Activated CD4-positive, alpha-beta T cell treated with anti-CD3 and anti-CD28 coated beads, Interleukin-2, amount 10 ng/mL, durations not matched to agents 24 days and 14 days (primary cell): ENCODE measurements around the gene HSD3B2. TPM values are rescaled to one million over a fixed set of nuclear protein-coding genes. Genes with fewer than 3 reads are reported as not detected.
"Not testable (repeated sequence)": the region's sequence is repeated elsewhere in the genome, so short reads cannot be mapped to it uniquely, and the experiment has no call there.

ENCODE experiments used
- DNase-seq: peaks from one replicate; pipeline ENCODE4 v3.0.0; 2022
- H3K27ac Mint-ChIP-seq: one replicate; pipeline ENCODE4 v1.8.0; 2022; ENCODE audit warnings: mild to moderate bottlenecking, mixed read lengths
- H3K27me3 Mint-ChIP-seq: one replicate; pipeline ENCODE4 v1.8.0; 2022; ENCODE audit warnings: mixed read lengths
- H3K36me3 Mint-ChIP-seq: one replicate; pipeline ENCODE4 v1.8.0; 2022; ENCODE audit warnings: low read depth, mild to moderate bottlenecking, mixed read lengths
- H3K4me1 Mint-ChIP-seq: one replicate; pipeline ENCODE4 v1.8.0; 2021; ENCODE audit warnings: mixed read lengths
- H3K4me3 Mint-ChIP-seq: one replicate; pipeline ENCODE4 v1.8.0; 2022; ENCODE audit warnings: mild to moderate bottlenecking, moderate library complexity, mixed read lengths
- H3K9me3 Mint-ChIP-seq: one replicate; pipeline ENCODE4 v1.8.0; 2021; ENCODE audit warnings: mixed read lengths
- intact Hi-C: fragments of 100-400 bp; cut with micrococcal nuclease; formaldehyde crosslinking; loops from one replicate; pipeline ENCODE4 v1.15.1; 2023
- total RNA-seq: library from RNA; stranded (reverse); gene quantifications from 2 replicates; pipeline ENCODE4 v1.2.3, GENCODE V29; 2022

HSD3B2 gene
- total RNA-seq = not detected in 2 replicates

- no peaks in the 10 kb centered on the region for H3K36me3 Mint-ChIP-seq
- H3K4me1 Mint-ChIP-seq = no peaks in the 10 kb centered on the region
- no peaks in the 10 kb centered on the region for H3K9me3 Mint-ChIP-seq
- H3K4me3 Mint-ChIP-seq = no peak within 1 kb of the TSS
- no peak for DNase-seq
- no peak within 1 kb of the TSS for H3K27ac Mint-ChIP-seq
- peaks cover 2% of the 10 kb centered on the region for H3K27me3 Mint-ChIP-seq
- intact Hi-C loops = no loop called here
Observed at GRCh38 chr1:119414950-119415349, at the start of gene HSD3B2. Gene HSD3B2, plus strand, starts transcription at chr1:119415150. Its CDS starts 270 bp downstream, at chr1:119415420.

- DNase-seq = no peak
- H3K9me3 Mint-ChIP-seq = no peaks in the 10 kb centered on the region
- no peaks in the 10 kb centered on the region for H3K4me1 Mint-ChIP-seq
- H3K4me3 Mint-ChIP-seq = no peak overlapping the region
- peaks cover 14% of the 10 kb centered on the region for H3K27me3 Mint-ChIP-seq
- H3K36me3 Mint-ChIP-seq = no peaks in the 10 kb centered on the region
- intact Hi-C loops = loop anchor here (5.0 kb wide), 1 partner anchor 79 kb away; no protein-coding TSS in a partner anchor
- no peak overlapping the region for H3K27ac Mint-ChIP-seq
Observed at GRCh38 chr1:119366424-119366823, 48.5 kb upstream of the HSD3B2 start.

- Mint-ChIP-seq H3K27ac (no peak overlapping the region), H3K9me3 (no peaks in the 10 kb centered on the region), H3K4me3 (no peak overlapping the region), H3K36me3 (no peaks in the 10 kb centered on the region), H3K4me1 (no peaks in the 10 kb centered on the region), H3K27me3 (peaks cover 10% of the 10 kb centered on the region)
- intact Hi-C loops = loop anchor here (5.0 kb wide), 1 partner anchor 80 kb away; no protein-coding TSS in a partner anchor
- no peak for DNase-seq
Observed at GRCh38 chr1:119367432-119368124, 47.4 kb upstream of the HSD3B2 start.

- intact Hi-C loops = loop anchor here (5.0 kb wide), 1 partner anchor 81 kb away; no protein-coding TSS in a partner anchor
- Mint-ChIP-seq H3K9me3 (no peaks in the 10 kb centered on the region), H3K36me3 (no peaks in the 10 kb centered on the region), H3K27me3 (peaks cover 10% of the 10 kb centered on the region), H3K4me3 (no peak within 1 kb of the TSS), H3K4me1 (no peaks in the 10 kb centered on the region), H3K27ac (no peak within 1 kb of the TSS)
- DNase-seq = no peak
Observed at GRCh38 chr1:119368554-119368953, 46.4 kb upstream of the HSD3B2 start, which contains the start of gene HAO2. Gene HAO2, plus strand, starts transcription at chr1:119368785. Its CDS starts 12,301 bp downstream, at chr1:119381086.

GRCh38 chr1:119370748-119371147 is 44.2 kb upstream of the HSD3B2 start:
- Mint-ChIP-seq H3K27me3 (peaks cover 8% of the 10 kb centered on the region), H3K4me1 (peaks cover 4% of the 10 kb centered on the region), H3K9me3 (no peaks in the 10 kb centered on the region), H3K36me3 (no peaks in the 10 kb centered on the region), H3K4me3 (no peak overlapping the region), H3K27ac (no peak overlapping the region)
- DNase-seq = no peak
- intact Hi-C loops = no loop called here

- no peak for DNase-seq
- no peaks in the 10 kb centered on the region for H3K36me3 Mint-ChIP-seq
- H3K9me3 Mint-ChIP-seq = no peaks in the 10 kb centered on the region
- H3K4me3 Mint-ChIP-seq = no peak overlapping the region
- intact Hi-C loops = no loop called here
- no peak overlapping the region for H3K27ac Mint-ChIP-seq
- H3K27me3 Mint-ChIP-seq = peaks cover 8% of the 10 kb centered on the region
- H3K4me1 Mint-ChIP-seq = peaks cover 4% of the 10 kb centered on the region
Observed at GRCh38 chr1:119371815-119372214, 43.1 kb upstream of the HSD3B2 start.

- Mint-ChIP-seq H3K36me3 (no peaks in the 10 kb centered on the region), H3K4me1 (peaks cover 4% of the 10 kb centered on the region), H3K9me3 (no peaks in the 10 kb centered on the region), H3K4me3 (no peak overlapping the region), H3K27ac (no peak overlapping the region), H3K27me3 (peaks cover 8% of the 10 kb centered on the region)
- no peak for DNase-seq
- intact Hi-C loops = no loop called here
Observed at GRCh38 chr1:119372503-119373086, 42.4 kb upstream of the HSD3B2 start.

GRCh38 chr1:119373465-119373864 is 41.5 kb upstream of the HSD3B2 start:
- H3K4me3 Mint-ChIP-seq = no peak overlapping the region
- no peaks in the 10 kb centered on the region for H3K9me3 Mint-ChIP-seq
- peaks cover 4% of the 10 kb centered on the region for H3K4me1 Mint-ChIP-seq
- H3K27me3 Mint-ChIP-seq = peaks cover 4% of the 10 kb centered on the region
- DNase-seq = no peak
- H3K27ac Mint-ChIP-seq = no peak overlapping the region
- H3K36me3 Mint-ChIP-seq = no peaks in the 10 kb centered on the region
- intact Hi-C loops = no loop called here

GRCh38 chr1:119374208-119374874 is 40.6 kb upstream of the HSD3B2 start:
- DNase-seq = no peak
- H3K9me3 Mint-ChIP-seq = no peaks in the 10 kb centered on the region
- no peak overlapping the region for H3K4me3 Mint-ChIP-seq

GRCh38 chr1:119375366-119375765 is 39.6 kb upstream of the HSD3B2 start:
- H3K4me3 Mint-ChIP-seq = no peak overlapping the region
- no peak overlapping the region for H3K27ac Mint-ChIP-seq
- H3K36me3 Mint-ChIP-seq = no peaks in the 10 kb centered on the region
- intact Hi-C loops = no loop called here
- no peaks in the 10 kb centered on the region for H3K9me3 Mint-ChIP-seq
- H3K27me3 Mint-ChIP-seq = peaks cover 2% of the 10 kb centered on the region
- H3K4me1 Mint-ChIP-seq = peaks cover 4% of the 10 kb centered on the region
- DNase-seq = no peak

More at GRCh38 chr1:119374208-119374874, 40.6 kb upstream of the HSD3B2 start:
- H3K4me1 Mint-ChIP-seq = peaks cover 4% of the 10 kb centered on the region
- peaks cover 2% of the 10 kb centered on the region for H3K27me3 Mint-ChIP-seq
- intact Hi-C loops = no loop called here
- no peaks in the 10 kb centered on the region for H3K36me3 Mint-ChIP-seq
- H3K27ac Mint-ChIP-seq = no peak overlapping the region

GRCh38 chr1:119376594-119376993 is 38.4 kb upstream of the HSD3B2 start:
- no peak overlapping the region for H3K27ac Mint-ChIP-seq
- no peaks in the 10 kb centered on the region for H3K36me3 Mint-ChIP-seq
- H3K9me3 Mint-ChIP-seq = no peaks in the 10 kb centered on the region
- intact Hi-C loops = no loop called here
- H3K4me1 Mint-ChIP-seq = peaks cover 4% of the 10 kb centered on the region
- H3K4me3 Mint-ChIP-seq = no peak overlapping the region
- no peak for DNase-seq
- H3K27me3 Mint-ChIP-seq = peaks cover 4% of the 10 kb centered on the region

GRCh38 chr1:119377594-119377993 is 37.4 kb upstream of the HSD3B2 start:
- H3K27me3 Mint-ChIP-seq, H3K36me3 Mint-ChIP-seq, H3K4me3 Mint-ChIP-seq, H3K9me3 Mint-ChIP-seq, intact Hi-C loops, H3K27ac Mint-ChIP-seq, H3K4me1 Mint-ChIP-seq, DNase-seq: not testable (repeated sequence)

GRCh38 chr1:119379117-119379516 is 35.8 kb upstream of the HSD3B2 start:
- peaks cover 4% of the 10 kb centered on the region for H3K27me3 Mint-ChIP-seq
- H3K36me3 Mint-ChIP-seq = no peaks in the 10 kb centered on the region
- no peaks in the 10 kb centered on the region for H3K9me3 Mint-ChIP-seq
- intact Hi-C loops = no loop called here
- DNase-seq = no peak
- H3K4me1 Mint-ChIP-seq = peaks cover 4% of the 10 kb centered on the region
- H3K4me3 Mint-ChIP-seq = no peak overlapping the region
- H3K27ac Mint-ChIP-seq = no peak overlapping the region

- H3K27me3 Mint-ChIP-seq = peaks cover 2% of the 10 kb centered on the region
- DNase-seq = no peak
- H3K9me3 Mint-ChIP-seq = no peaks in the 10 kb centered on the region
- no peaks in the 10 kb centered on the region for H3K36me3 Mint-ChIP-seq
- H3K27ac Mint-ChIP-seq = no peak overlapping the region
- H3K4me3 Mint-ChIP-seq = no peak overlapping the region
- no peaks in the 10 kb centered on the region for H3K4me1 Mint-ChIP-seq
- intact Hi-C loops = no loop called here
Observed at GRCh38 chr1:119380304-119380703, 34.6 kb upstream of the HSD3B2 start.
